Measurements from ENCODE around the gene ZFP3.

DNA sequence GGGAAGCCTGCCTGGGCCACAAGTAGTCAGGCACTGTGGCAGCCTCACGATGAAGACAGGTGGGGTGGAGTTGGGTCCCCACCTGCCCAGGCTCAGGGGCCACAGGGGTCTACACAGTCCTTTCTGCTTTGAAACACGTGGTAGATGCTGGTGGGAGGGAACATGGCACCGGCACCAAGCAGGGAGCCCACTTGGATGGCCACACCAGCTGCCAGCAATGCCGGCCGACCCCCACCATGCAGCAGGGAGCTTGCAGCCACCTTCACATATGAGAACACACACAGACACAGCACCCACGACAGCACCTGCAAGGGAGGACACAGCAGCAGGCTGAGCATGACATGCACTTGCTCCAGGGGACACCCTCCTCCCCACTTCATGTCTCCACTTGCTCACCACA, 45.4 kb upstream of the ZFP3 start:
- no peak for TF ChIP-seq SUZ12 (IDR thresholded peaks at IDR 0.05; ENCODE audit: extremely low read depth, insufficient read depth, insufficient read length)
- no peak for TF ChIP-seq ZNF274 (IDR thresholded peaks at IDR 0.05; ENCODE audit: low read depth, low read length)
